SU-DHL-6 (cell line): Measurements from ENCODE around the gene MED14.

Experiments
- H2AFZ ChIP-seq: fragments of 200-600 bp; sonication (generic); 2 replicates; pipeline ENCODE4 v1.6.1; 2014; ENCODE audit warnings: low read depth, mild to moderate bottlenecking, moderate library complexity, mixed read lengths, antibody characterized with exemption, low read length; ENCODE audit not compliant: severe bottlenecking
- H3F3A ChIP-seq: fragments of 200-600 bp; shearing (Covaris generic); 2 replicates; pipeline ENCODE4 v1.6.0; 2016; ENCODE audit warnings: antibody characterized with exemption, mild to moderate bottlenecking; ENCODE audit not compliant: insufficient read depth
- H3K27ac ChIP-seq: fragments of 200-600 bp; sonication (generic); 2 replicates; pipeline ENCODE4 v1.5.1; 2016; ENCODE audit warnings: low read depth, mild to moderate bottlenecking, low read length, moderate library complexity, mixed read lengths
- H3K27me3 ChIP-seq: fragments of 200-600 bp; sonication (generic), shearing (Covaris generic); 2 replicates; pipeline ENCODE4 v1.6.0; 2014; ENCODE audit warnings: mild to moderate bottlenecking, low read length
- H3K36me3 ChIP-seq: fragments of 200-600 bp; sonication (generic); 2 replicates; pipeline ENCODE4 v1.6.1; 2014; ENCODE audit warnings: mild to moderate bottlenecking, low read length, mixed read lengths
- H3K4me2 ChIP-seq: fragments of 300-600, 200-600 bp; shearing (Covaris generic), sonication (generic); 2 replicates; pipeline ENCODE4 v1.6.0; 2014; ENCODE audit warnings: low read length, low read depth, mild to moderate bottlenecking; ENCODE audit not compliant: poor library complexity, severe bottlenecking
- H3K4me3 ChIP-seq: fragments of 200-600 bp; sonication (generic); 2 replicates; pipeline ENCODE4 v1.5.1; 2014; ENCODE audit warnings: antibody characterized with exemption, low read length, mild to moderate bottlenecking, mixed read lengths; ENCODE audit not compliant: insufficient read depth, poor library complexity, severe bottlenecking
- H3K79me2 ChIP-seq: fragments of 200-600 bp; sonication (generic); 2 replicates; pipeline ENCODE4 v1.6.1; 2014; ENCODE audit warnings: mild to moderate bottlenecking, low read length, moderate library complexity; ENCODE audit not compliant: insufficient read depth
- H3K9ac ChIP-seq: fragments of 200-600 bp; sonication (generic); 2 replicates; pipeline ENCODE4 v1.7.0; 2014; ENCODE audit warnings: mild to moderate bottlenecking, low read length
- H3K9me2 ChIP-seq: fragments of 200-600 bp; sonication (generic); replicated peaks from 2 replicates; pipeline ENCODE4 v1.6.1; 2014; ENCODE audit warnings: low read length; ENCODE audit not compliant: insufficient read depth
- H3K9me3 ChIP-seq: fragments of 200-600 bp; sonication (generic); 2 replicates; pipeline ENCODE4 v1.6.1; 2014; ENCODE audit warnings: low read length, mixed read lengths; ENCODE audit not compliant: insufficient read depth
- H4K20me1 ChIP-seq: fragments of 200-600 bp; sonication (generic); 2 replicates; pipeline ENCODE4 v1.6.1; 2014; ENCODE audit warnings: low read depth, mild to moderate bottlenecking, antibody characterized with exemption, low read length, moderate library complexity, mixed read lengths
- CTCF ChIP-seq: fragments of 200-600 bp; sonication (generic); IDR thresholded peaks from one replicate; pipeline ENCODE4 v1.5.1; 2017; ENCODE audit warnings: antibody characterized with exemption, mild to moderate bottlenecking, low read length, moderate library complexity; ENCODE audit not compliant: insufficient read depth, poor library complexity, severe bottlenecking
- EZH2phosphoT487 ChIP-seq: fragments of 200-600 bp; sonication (generic), shearing (Covaris generic); conservative IDR thresholded peaks from 2 replicates; pipeline ENCODE4 v1.6.1; 2018; ENCODE audit warnings: mild to moderate bottlenecking, antibody characterized with exemption, low read length, moderate library complexity, mixed read lengths

Gene MED14

GRCh38 chrX:40705658-40706312 is 29.6 kb downstream of the MED14 start:
- H3K79me2 ChIP-seq, result no peaks in the 10 kb centered on the region
- H3K9me3 ChIP-seq, result no peaks in the 10 kb centered on the region
- H2AFZ ChIP-seq, result no peak overlapping the region
- H3K4me3 ChIP-seq, result no peak overlapping the region
- no peak overlapping the region for H3K9ac ChIP-seq
- no peak for TF ChIP-seq CTCF
- TF ChIP-seq EZH2phosphoT487, result no peak
- H3F3A ChIP-seq, result no peaks in the 10 kb centered on the region
- no peak overlapping the region for H3K27ac ChIP-seq
- H3K9me2 ChIP-seq, result no peaks in the 10 kb centered on the region
- H3K4me2 ChIP-seq, result no peak overlapping the region
- no peaks in the 10 kb centered on the region for H3K27me3 ChIP-seq
- H3K36me3 ChIP-seq, result peaks cover 9% of the 10 kb centered on the region; the same call in 1 of the 2 replicates
- no peaks in the 10 kb centered on the region for H4K20me1 ChIP-seq

DNA sequence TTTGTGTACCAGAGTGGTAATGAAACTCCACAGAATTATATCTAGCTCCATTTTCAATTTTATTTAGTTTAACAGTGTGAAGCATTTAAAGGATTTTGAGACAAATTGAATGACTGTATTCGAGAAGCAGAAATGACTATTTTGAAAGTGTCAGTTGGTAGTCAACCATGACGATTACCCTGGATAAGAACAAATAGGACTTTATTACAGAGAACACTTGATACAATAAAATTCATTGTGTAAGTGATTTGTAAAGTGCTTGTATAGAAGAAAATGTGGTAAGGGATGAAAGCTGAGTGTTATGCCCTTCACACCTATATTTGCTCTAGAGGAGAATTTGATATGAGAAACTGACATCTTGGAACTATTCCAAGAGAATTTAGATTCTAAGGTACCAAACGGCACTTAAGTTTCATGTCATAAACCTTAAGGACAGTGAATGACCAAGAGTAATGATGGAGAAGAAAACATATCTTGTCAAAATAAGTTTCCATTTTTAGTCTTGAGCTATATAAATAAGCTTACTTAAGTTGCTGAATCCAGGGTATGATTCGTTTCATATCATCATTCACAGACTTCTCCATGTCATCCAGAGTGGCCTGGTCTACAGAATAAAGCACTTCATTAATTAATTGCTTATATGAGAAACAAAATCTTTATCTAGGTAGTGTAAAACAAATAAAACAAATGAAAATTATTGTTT is 34.6 kb downstream of the MED14 start:
- Histone ChIP-seq H4K20me1 (no peaks in the 10 kb centered on the region), H3K36me3 (peaks cover 14% of the 10 kb centered on the region; the same call in 1 of the 2 replicates), H3K27me3 (no peaks in the 10 kb centered on the region), H3K27ac (no peak overlapping the region), H2AFZ (no peak overlapping the region), H3K4me2 (no peak overlapping the region), H3K79me2 (no peaks in the 10 kb centered on the region), H3K4me3 (no peak overlapping the region), H3F3A (no peaks in the 10 kb centered on the region), H3K9me3 (no peaks in the 10 kb centered on the region), H3K9ac (no peak overlapping the region), H3K9me2 (no peaks in the 10 kb centered on the region)
- TF ChIP-seq CTCF, result no peak
- no peak for TF ChIP-seq EZH2phosphoT487

- H3K79me2 ChIP-seq, result no peaks in the 10 kb centered on the region
- no peak overlapping the region for H3K9ac ChIP-seq
- H3K4me3 ChIP-seq, result no peak overlapping the region
- no peaks in the 10 kb centered on the region for H4K20me1 ChIP-seq
- H3K9me3 ChIP-seq, result no peaks in the 10 kb centered on the region
- H3F3A ChIP-seq, result no peaks in the 10 kb centered on the region
- H3K9me2 ChIP-seq, result no peaks in the 10 kb centered on the region
- TF ChIP-seq EZH2phosphoT487 (no peak), CTCF (no peak)
- peaks cover 14% of the 10 kb centered on the region; the same call in 1 of the 2 replicates for H3K36me3 ChIP-seq
- no peak overlapping the region for H3K4me2 ChIP-seq
- H3K27me3 ChIP-seq, result no peaks in the 10 kb centered on the region
- H3K27ac ChIP-seq, result no peak overlapping the region
- H2AFZ ChIP-seq, result no peak overlapping the region
Observed at GRCh38 chrX:40698851-40699250, 36.5 kb downstream of the MED14 start.
